ENCODE measurements around the gene HEATR1.
"Not testable (repeated sequence)": the region's sequence is repeated elsewhere in the genome, so short reads cannot be mapped to it uniquely, and the experiment has no call there.

DNA sequence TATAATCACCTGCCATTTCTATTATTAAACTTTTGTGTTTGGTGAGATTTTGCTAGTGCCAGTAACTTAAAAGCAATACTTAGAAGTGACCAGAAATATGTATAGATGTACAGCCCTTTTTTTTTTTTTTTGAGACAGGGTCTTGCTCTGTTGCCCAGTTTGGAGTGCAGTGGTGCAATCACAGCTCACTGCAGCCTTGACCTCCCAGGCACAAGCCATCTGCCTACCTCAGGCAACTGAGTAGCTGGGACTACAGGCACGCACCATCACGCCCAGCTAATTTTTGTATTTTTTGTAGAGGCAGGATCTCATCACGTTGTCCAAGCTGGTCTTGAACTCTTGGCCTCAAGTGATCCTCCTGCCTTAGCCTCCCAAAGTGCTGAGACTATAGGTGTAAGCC is 23.9 kb downstream of the HEATR1 start:
- TF ChIP-seq, protein P1, sequence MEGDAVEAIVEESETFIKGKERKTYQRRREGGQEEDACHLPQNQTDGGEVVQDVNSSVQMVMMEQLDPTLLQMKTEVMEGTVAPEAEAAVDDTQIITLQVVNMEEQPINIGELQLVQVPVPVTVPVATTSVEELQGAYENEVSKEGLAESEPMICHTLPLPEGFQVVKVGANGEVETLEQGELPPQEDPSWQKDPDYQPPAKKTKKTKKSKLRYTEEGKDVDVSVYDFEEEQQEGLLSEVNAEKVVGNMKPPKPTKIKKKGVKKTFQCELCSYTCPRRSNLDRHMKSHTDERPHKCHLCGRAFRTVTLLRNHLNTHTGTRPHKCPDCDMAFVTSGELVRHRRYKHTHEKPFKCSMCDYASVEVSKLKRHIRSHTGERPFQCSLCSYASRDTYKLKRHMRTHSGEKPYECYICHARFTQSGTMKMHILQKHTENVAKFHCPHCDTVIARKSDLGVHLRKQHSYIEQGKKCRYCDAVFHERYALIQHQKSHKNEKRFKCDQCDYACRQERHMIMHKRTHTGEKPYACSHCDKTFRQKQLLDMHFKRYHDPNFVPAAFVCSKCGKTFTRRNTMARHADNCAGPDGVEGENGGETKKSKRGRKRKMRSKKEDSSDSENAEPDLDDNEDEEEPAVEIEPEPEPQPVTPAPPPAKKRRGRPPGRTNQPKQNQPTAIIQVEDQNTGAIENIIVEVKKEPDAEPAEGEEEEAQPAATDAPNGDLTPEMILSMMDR (conservative IDR thresholded peaks at IDR 0.05): not testable (repeated sequence)
- TF ChIP-seq EZH2 (IDR thresholded peaks at IDR 0.05; ENCODE audit: low read depth): not testable (repeated sequence)
